SK-MEL-5 (cell line): ENCODE results near the gene HOMER2. TPM values are rescaled to one million over a fixed set of nuclear protein-coding genes. Genes with fewer than 3 reads are reported as not detected.
"Not testable (repeated sequence)": the region's sequence is repeated elsewhere in the genome, so short reads cannot be mapped to it uniquely, and the experiment has no call there.

Source experiments
- DNase-seq: peaks from one replicate; pipeline ENCODE4 v3.0.0-alpha.2; 2016; ENCODE audit warnings: low read depth, low spot score
- in situ Hi-C: cut with HindIII; loops from 2 replicates; pipeline ENCODE4 v1.10.0; 2016; ENCODE audit warnings: low sequenced_read_pairs, high pct_unique_total_duplicates, low pct_unique_long_range_greater_than_20kb
- total RNA-seq: library from RNA; depleted of rRNA; stranded (reverse); fragments of >200 nt; shearing (Covaris generic); gene quantifications from 2 replicates; pipeline ENCODE4 v1.2.3, GENCODE V29; 2014

Gene HOMER2
- total RNA-seq, 1 experiment from 2014 or later, result 8.8 TPM

DNA sequence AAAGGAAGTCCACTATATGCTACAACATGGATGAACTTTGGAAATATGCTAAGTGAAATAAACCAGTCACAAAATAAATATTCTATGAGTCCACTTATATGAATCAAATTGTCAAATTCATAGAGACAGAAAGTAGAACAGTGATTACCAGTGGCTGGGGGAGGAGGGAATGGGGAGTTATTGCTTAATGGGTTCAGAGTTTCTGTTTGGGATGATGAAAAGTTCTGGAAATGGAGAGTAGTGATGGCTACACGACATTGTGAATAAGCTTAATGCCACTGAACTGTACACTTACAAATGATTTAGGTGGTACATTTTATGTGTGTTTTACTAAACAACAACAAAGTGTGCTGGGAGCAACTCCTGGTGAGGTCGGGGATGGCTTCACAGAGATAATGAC lies 38.1 kb downstream of the HOMER2 start:
- DNase-seq, result no peak
- in situ Hi-C loops, result no loop called here

- in situ Hi-C loops, result no loop called here
- no peak for DNase-seq
Observed at GRCh38 chr15:82911458-82911857, 41.1 kb downstream of the HOMER2 start.

- in situ Hi-C loops, result no loop called here
- DNase-seq, result no peak
Observed at GRCh38 chr15:82910721-82911120, 41.8 kb downstream of the HOMER2 start.

DNA sequence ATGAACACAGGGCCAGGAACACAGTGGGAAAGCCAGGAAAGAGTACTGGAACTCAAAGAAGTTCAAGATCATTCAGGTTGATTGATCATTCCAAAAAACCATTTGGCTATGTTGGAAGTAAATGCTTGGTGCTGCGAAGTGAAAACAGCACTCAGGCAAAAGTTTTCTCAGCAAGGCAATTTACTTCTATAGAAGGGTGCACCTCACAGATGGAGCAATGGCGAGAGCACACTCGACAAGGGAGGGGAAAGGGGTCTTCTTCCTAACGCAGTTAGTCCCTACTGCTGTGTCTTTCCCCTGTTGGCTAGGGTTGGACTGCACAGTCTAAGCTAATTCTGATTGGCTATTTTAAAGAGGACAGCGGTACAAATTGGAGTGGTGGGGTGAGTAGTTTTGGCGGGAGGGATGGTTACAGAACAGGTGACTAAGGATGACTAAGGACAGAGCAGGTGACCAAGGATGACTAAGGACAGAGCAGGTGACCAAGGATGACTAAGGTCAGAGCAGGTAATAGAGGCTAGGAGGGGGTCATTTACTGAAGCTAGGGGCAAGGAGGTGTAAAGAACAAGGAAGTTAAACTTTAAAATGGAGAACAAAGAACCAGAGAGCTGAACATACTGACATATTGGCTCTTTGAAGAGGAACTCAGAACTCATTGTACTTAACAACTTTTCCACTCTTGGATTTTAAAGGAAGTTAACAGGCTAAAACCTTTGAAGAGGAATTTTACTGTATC lies 43.3 kb downstream of the HOMER2 start:
- no peak for DNase-seq
- in situ Hi-C loops, result no loop called here

DNA sequence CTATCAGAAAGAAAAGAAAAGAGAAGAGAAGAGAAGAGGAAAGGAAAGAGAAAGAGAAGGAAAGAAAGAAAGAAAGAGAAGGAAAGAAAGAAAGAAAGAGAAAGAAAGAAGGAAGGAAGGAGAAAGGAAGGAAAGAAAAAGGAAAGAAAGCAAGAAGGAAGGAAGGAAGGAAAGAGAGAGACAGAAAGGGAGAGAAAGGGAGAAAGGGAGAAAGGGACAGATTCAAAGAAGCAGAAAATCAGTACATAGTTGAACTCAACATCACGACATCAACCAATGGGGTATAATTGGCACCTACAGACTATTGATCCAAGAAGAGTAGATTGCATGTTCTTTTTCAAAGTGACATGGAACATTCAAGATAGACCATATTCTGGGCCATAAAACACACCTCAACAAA lies 45.2 kb downstream of the HOMER2 start:
- in situ Hi-C loops, result no loop called here
- DNase-seq, result no peak

GRCh38 chr15:82904574-82904973 lies 47.9 kb downstream of the HOMER2 start:
- in situ Hi-C loops, result no loop called here
- no peak for DNase-seq

DNA sequence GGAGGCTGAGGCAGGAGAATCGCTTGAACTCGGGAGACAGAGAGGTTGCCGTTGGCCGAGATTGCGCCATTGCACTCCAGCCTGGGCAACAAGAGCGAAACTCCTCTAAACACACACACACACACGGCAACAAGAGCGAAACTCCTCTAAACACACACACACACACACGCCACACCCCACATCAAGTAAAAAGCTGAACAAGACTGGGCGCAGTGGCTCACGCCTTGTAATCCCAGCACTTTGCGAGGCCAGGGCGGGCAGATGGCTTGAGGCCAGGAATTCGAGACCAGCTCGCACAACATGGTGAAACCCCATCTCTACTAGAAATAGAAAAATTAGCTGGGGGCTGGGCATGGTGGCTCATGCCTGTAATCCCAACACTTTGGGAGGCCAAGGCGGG lies 49.0 kb downstream of the HOMER2 start:
- DNase-seq, result no peak

GRCh38 chr15:82901114-82901805 lies 51.3 kb downstream of the HOMER2 start:
- in situ Hi-C loops, result no loop called here
- DNase-seq, result no peak

More for the DNA sequence above, 49.0 kb downstream of the HOMER2 start:
- in situ Hi-C loops, result no loop called here

GRCh38 chr15:82900511-82901060 lies 51.9 kb downstream of the HOMER2 start:
- in situ Hi-C loops, result no loop called here
- no peak for DNase-seq

- in situ Hi-C loops, result no loop called here
- no peak for DNase-seq
Observed at GRCh38 chr15:82898961-82899360, 53.6 kb downstream of the HOMER2 start.

DNA sequence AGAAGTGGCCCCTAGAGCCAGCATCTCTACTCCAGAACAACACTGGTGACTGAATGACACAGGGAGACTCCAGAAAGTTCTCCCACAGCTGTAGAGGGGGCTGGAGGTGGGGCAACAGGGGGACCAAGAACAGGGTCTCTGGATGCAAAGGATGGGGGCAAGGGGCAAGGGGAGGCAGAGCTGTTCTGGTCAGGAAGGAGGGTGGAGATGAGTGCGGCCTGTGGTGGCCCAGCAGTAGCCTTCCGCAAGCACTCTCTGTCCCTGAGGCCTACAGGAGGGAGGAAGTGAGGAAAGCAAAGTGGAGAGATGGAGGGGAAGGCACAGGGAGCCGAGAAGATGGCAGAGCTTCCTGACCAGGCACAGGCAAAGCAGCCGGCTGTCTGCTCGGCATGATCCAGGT lies 56.5 kb downstream of the HOMER2 start:
- DNase-seq, result no peak
- in situ Hi-C loops, result no loop called here

DNA sequence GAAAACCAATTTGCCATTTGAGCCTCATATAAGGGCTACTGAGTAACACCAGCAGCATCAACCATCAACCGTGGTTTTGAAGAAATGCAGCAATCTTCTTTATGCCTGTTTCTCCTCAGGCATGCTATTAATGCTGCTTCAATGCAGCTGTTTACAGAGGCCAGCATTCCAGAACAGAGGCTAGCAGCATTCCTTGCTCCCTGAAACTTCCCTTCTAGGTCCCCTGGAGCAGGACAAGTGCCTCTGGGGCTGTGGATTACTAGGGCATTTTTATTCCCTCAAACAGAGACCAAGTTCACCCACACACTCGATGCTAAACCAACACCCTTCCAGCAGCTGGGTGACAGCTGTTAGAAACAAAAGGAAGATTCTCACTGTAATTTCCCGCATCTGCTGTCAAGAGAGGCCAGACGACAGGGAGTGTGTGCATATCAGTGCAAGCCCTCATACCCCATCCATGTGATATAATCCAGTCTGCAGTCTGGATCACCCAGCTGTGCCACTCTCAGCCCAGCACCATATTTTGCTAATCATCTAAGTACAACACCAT lies 57.5 kb downstream of the HOMER2 start:
- DNase-seq, result no peak
- in situ Hi-C loops, result no loop called here

- in situ Hi-C loops, DNase-seq: not testable (repeated sequence)
Observed at GRCh38 chr15:82893473-82893872, 59.0 kb downstream of the HOMER2 start.

- in situ Hi-C loops, result no loop called here
- no peak for DNase-seq
Observed at GRCh38 chr15:82892573-82892972, 59.9 kb downstream of the HOMER2 start.

DNA sequence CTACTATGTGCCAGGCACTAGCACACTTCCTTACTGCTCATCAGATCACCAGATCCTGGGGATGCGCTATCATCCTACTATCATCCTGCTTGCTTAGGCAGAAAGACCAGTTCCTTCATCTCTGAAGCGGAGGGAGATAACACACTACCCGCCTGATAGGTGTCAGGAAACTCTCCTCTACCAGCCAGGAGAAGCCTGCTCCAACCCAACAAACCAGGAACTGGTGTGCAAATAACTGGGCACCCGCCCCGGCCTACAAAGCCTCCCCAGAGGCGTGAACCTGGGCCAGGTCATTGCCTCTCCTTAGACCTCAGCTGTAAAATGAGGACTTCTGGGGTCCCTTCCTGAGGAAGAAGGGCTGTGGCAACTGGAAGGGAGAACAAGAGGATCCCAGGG lies 61.5 kb downstream of the HOMER2 start:
- in situ Hi-C loops, result no loop called here
- DNase-seq, result no peak

DNA sequence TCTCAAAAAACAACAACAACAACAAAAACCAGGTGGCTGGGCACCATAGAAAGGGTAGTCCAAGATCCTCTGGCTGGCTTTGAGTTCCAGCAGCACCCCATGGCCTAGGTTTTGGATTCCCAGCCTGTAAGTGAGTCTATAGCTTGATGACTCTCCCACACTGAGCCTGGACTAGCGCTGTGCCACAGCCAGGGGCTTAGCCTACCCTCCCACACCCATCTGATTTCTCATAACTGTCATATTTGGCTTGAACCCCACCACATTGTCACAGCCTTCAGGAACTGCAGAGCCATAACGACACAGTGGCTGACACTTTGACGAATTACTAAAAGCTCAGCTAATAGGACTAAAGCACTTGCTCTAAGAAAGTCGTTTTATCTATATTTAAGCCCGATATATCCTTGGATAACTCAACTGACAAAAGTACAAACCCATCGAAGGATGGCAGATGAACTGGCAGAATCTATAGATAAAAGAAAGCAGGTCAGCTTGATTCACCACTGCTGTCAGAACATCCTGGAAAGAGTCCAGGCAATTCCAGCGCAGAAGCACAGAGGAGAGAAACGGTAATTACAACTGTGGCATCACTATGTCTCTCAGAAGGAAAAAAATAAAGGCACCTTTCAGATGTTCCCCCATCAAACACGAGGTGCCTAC lies 62.1 kb downstream of the HOMER2 start:
- no peak for DNase-seq
- in situ Hi-C loops, result no loop called here

GRCh38 chr15:82882273-82882928 lies 70.1 kb downstream of the HOMER2 start:
- in situ Hi-C loops, result no loop called here
- no peak for DNase-seq

DNA sequence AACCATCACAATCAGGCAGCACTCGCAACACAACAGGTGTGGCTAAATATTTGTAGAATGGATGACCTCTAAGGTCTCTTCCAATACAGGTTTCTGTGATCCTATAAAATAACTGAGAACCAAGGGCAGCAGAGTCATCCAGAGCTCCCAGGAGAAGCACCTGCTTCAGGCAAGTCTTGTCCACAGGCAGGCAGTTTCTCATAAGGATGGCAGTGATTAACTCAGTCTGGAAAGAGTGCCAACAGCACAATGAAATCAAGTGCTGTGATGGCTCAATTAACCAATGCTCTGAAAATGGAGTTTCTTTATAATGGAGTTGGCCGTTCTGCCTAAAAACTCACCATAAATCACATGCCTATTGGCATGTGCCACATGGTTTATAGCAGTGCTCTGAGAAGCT lies 70.8 kb downstream of the HOMER2 start:
- no peak for DNase-seq
- in situ Hi-C loops, result no loop called here
